B cell (primary cell): ENCODE results near the gene CALD1.

Source experiments
- EZH2 ChIP-seq: IDR thresholded peaks from 2 replicates; pipeline ENCODE4 v1.6.1; 2012; ENCODE audit warnings: borderline replicate concordance, low read depth, mild to moderate bottlenecking, moderate library complexity, low read length; ENCODE audit not compliant: insufficient read depth, poor library complexity, severe bottlenecking
- TF ChIP-seq, protein P1 (sequence below): fragments of 200-600 bp; IDR thresholded peaks from one replicate; pipeline ENCODE4 v1.8.0; 2022; ENCODE audit warnings: antibody characterized with exemption, mild to moderate bottlenecking

DNA sequence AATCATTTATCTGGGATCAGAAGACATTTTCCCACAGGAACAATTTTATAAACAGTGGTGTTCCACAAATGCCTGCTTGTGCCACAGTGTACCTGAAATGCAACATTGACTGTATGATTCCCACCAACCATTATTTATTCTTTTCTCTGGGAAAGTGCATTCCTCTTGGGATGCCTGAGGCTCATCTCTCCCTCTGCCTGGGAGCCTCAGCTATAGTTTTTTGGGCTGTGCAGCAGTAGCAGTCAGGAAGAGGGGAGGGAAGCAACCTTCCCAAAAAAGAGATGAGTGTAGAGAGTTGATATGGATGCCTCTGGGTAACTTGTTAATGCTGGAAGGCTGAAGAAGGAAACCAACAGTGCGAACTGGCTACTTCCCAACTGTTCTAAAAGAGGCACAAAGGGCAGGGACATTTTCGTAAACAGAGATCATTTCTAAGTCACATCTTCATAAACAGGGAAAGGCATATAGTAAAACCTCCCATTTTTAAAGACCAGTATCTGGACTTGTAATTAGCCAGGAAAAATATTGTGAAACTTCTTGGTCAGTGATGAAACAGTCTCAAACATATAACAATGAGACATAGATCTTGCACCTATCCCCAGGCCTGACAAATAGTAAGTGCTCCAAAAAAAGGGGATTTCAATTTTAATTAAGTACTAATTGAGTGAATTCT lies 1.4 kb upstream of the CALD1 start:
- TF ChIP-seq, protein P1, sequence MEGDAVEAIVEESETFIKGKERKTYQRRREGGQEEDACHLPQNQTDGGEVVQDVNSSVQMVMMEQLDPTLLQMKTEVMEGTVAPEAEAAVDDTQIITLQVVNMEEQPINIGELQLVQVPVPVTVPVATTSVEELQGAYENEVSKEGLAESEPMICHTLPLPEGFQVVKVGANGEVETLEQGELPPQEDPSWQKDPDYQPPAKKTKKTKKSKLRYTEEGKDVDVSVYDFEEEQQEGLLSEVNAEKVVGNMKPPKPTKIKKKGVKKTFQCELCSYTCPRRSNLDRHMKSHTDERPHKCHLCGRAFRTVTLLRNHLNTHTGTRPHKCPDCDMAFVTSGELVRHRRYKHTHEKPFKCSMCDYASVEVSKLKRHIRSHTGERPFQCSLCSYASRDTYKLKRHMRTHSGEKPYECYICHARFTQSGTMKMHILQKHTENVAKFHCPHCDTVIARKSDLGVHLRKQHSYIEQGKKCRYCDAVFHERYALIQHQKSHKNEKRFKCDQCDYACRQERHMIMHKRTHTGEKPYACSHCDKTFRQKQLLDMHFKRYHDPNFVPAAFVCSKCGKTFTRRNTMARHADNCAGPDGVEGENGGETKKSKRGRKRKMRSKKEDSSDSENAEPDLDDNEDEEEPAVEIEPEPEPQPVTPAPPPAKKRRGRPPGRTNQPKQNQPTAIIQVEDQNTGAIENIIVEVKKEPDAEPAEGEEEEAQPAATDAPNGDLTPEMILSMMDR: no peak
- TF ChIP-seq EZH2: no peak
